GM23338 (cell line): Measurements from ENCODE around the gene CNTROB. TPM values are rescaled to one million over a fixed set of nuclear protein-coding genes. Genes with fewer than 3 reads are reported as not detected.

Experiments
- ATAC-seq: fragments of 200-7000 bp; cut with Tn5 transposase; 3 replicates; pipeline ENCODE4 v1.9.1; 2020
- DNase-seq: peaks from one replicate; pipeline ENCODE4 v3.0.0-alpha.2; 2015; ENCODE audit warnings: low spot score
- H2AFZ ChIP-seq: fragments of 200-600 bp; sonication (generic); 2 replicates; pipeline ENCODE4 v1.8.0; 2016; ENCODE audit warnings: antibody characterized with exemption, mild to moderate bottlenecking, moderate library complexity
- H3F3A ChIP-seq: fragments of 200-600 bp; sonication (generic); replicated peaks from 2 replicates; pipeline ENCODE4 v1.8.0; 2017; ENCODE audit warnings: antibody characterized with exemption, mixed run types, low read depth
- H3K27ac ChIP-seq: fragments of 200-600 bp; sonication (generic); 2 replicates; pipeline ENCODE4 v1.6.1; 2016; ENCODE audit warnings: low read depth
- H3K27me3 ChIP-seq: fragments of 200-600 bp; sonication (generic); 2 replicates; pipeline ENCODE4 v1.8.0; 2016; ENCODE audit warnings: mild to moderate bottlenecking, mixed run types, moderate library complexity; ENCODE audit not compliant: insufficient read depth
- H3K36me3 ChIP-seq: fragments of 200-600 bp; sonication (generic); 2 replicates; pipeline ENCODE4 v1.8.0; 2016; ENCODE audit warnings: mild to moderate bottlenecking; ENCODE audit not compliant: insufficient read depth
- H3K4me1 ChIP-seq: fragments of 200-600 bp; sonication (generic); 2 replicates; pipeline ENCODE4 v1.8.0; 2016; ENCODE audit warnings: mild to moderate bottlenecking, moderate library complexity; ENCODE audit not compliant: insufficient read depth
- H3K4me2 ChIP-seq: fragments of 200-600 bp; sonication (generic); 2 replicates; pipeline ENCODE4 v1.7.1; 2017; ENCODE audit warnings: mixed run types
- H3K4me3 ChIP-seq: fragments of 200-600 bp; sonication (generic); 2 replicates; pipeline ENCODE4 v1.6.1; 2016; ENCODE audit warnings: mixed run types
- H3K79me2 ChIP-seq: fragments of 200-600 bp; sonication (generic); replicated peaks from 2 replicates; pipeline ENCODE4 v1.8.0; 2017; ENCODE audit warnings: mild to moderate bottlenecking; ENCODE audit not compliant: insufficient read depth
- H3K9me2 ChIP-seq: fragments of 200-600 bp; sonication (generic); 2 replicates; pipeline ENCODE4 v1.8.0; 2017; ENCODE audit not compliant: insufficient read depth
- H4K20me1 ChIP-seq: fragments of 200-600 bp; sonication (generic); replicated peaks from 2 replicates; pipeline ENCODE4 v1.8.0; 2017; ENCODE audit warnings: mild to moderate bottlenecking; ENCODE audit not compliant: insufficient read depth
- H3K27ac Mint-ChIP-seq: 2 replicates; pipeline ENCODE4 v1.8.0; 2020; ENCODE audit warnings: inconsistent platforms, mild to moderate bottlenecking, moderate library complexity, mixed read lengths
- H3K27me3 Mint-ChIP-seq: 3 replicates; pipeline ENCODE4 v1.8.0; 2022; ENCODE audit warnings: low read depth, mild to moderate bottlenecking, moderate library complexity, mixed read lengths, inconsistent platforms; ENCODE audit not compliant: insufficient read depth, poor library complexity
- H3K36me3 Mint-ChIP-seq: 3 replicates; pipeline ENCODE4 v1.8.0; 2021; ENCODE audit warnings: low read depth, mild to moderate bottlenecking, inconsistent platforms, moderate library complexity, mixed read lengths
- H3K4me1 Mint-ChIP-seq: 3 replicates; pipeline ENCODE4 v1.8.0; 2020; ENCODE audit warnings: mild to moderate bottlenecking, inconsistent platforms, mixed read lengths
- H3K4me3 Mint-ChIP-seq: 3 replicates; pipeline ENCODE4 v1.8.0; 2021; ENCODE audit warnings: moderate library complexity, mild to moderate bottlenecking, inconsistent platforms, mixed read lengths
- H3K9me3 Mint-ChIP-seq: 3 replicates; pipeline ENCODE4 v1.8.0; 2020; ENCODE audit warnings: moderate library complexity, mild to moderate bottlenecking, inconsistent platforms, mixed read lengths
- CREB1 ChIP-seq: fragments of 250-450 bp; sonication (Bioruptor Pico); IDR thresholded peaks from 2 replicates; pipeline ENCODE4 v1.5.0; 2020; ENCODE audit warnings: low read depth, mild to moderate bottlenecking, moderate library complexity
- EZH2 ChIP-seq: fragments of 200-600 bp; sonication (generic); IDR thresholded peaks from one replicate; pipeline ENCODE4 v1.8.0; 2017; ENCODE audit warnings: antibody characterized with exemption, mild to moderate bottlenecking, low read depth; ENCODE audit not compliant: unreplicated experiment
- POLR2AphosphoS5 ChIP-seq: IDR thresholded peaks from 2 replicates; pipeline ENCODE4 v1.6.1; 2016; ENCODE audit warnings: antibody characterized with exemption, low read depth
- STAT1 ChIP-seq: IDR thresholded peaks from one replicate; pipeline ENCODE4 v1.6.1; 2016; ENCODE audit warnings: antibody characterized with exemption; ENCODE audit not compliant: unreplicated experiment
- ZNF114 ChIP-seq: fragments of 250-450 bp; sonication (Bioruptor Pico); IDR thresholded peaks from 2 replicates; pipeline ENCODE4 v1.5.0; 2020; ENCODE audit warnings: mild to moderate bottlenecking, moderate library complexity
- polyA plus RNA-seq: library from polyadenylated mRNA; unstranded; fragments of >200 nt; fragmentation: Nextera tagmentation; extraction: Ambion mirVana; gene quantifications from 2 replicates; pipeline ENCODE4 v1.2.1, GENCODE V29; 2016
- total RNA-seq: library from RNA; depleted of rRNA; stranded (reverse); fragments of >200 nt; shearing (Covaris generic); gene quantifications from 2 replicates; pipeline ENCODE4 v1.2.3, GENCODE V29; 2014
- TF ChIP-seq, protein P1 (sequence below), 2 experiments: fragments of 200-600 bp in 1 of 2; sonication (generic) in 1 of 2; conservative IDR thresholded peaks; 2 replicates each; pipeline versions ENCODE4 v1.5.1 to v1.6.1; 2016 to 2017; ENCODE audit warnings: antibody characterized with exemption in 2 of 2, low read depth in 2 of 2, mild to moderate bottlenecking in 2 of 2, moderate library complexity in 1 of 2
- TF ChIP-seq, protein P2 (sequence below): IDR thresholded peaks from 2 replicates; pipeline ENCODE4 v1.6.1; 2016; ENCODE audit warnings: antibody characterized with exemption

The CNTROB gene
- total and polyA plus RNA-seq, 2 experiments from 2014 or later = 16.3 to 18.5 TPM

DNA sequence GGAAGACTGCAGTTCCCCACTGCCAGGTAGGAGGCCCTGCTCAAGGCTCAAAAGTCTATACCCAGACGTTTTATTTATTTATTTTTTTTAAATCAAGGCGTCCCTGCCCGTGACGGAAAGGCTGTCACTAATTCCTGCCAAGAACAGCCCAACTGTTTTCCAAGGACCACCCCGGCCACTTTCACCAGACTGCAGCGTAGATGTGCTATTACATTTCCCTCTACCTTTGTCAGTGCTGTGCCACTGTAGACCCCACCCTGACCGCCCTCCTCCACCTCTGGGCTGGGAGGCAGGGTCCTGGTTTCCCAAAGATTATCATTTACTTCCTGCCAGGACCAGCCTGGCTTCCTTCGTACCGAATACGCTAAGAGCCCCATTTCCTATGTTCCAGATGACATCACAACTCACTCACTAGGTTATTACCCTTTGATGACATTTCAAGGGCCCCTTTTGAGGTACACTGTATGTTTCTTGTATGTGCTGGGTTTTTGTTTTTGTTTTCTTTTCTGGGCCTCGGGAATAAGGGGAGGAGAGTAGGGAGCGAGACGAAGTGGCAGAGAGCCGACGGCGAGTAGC lies 9.6 kb upstream of the CNTROB start:
- no peak overlapping the region for H3K27ac Mint-ChIP-seq
- Histone ChIP-seq H2AFZ (peak overlapping the region; percentile 92; the same call in 1 of the 2 replicates), H3K27ac (no peak overlapping the region)

DNA sequence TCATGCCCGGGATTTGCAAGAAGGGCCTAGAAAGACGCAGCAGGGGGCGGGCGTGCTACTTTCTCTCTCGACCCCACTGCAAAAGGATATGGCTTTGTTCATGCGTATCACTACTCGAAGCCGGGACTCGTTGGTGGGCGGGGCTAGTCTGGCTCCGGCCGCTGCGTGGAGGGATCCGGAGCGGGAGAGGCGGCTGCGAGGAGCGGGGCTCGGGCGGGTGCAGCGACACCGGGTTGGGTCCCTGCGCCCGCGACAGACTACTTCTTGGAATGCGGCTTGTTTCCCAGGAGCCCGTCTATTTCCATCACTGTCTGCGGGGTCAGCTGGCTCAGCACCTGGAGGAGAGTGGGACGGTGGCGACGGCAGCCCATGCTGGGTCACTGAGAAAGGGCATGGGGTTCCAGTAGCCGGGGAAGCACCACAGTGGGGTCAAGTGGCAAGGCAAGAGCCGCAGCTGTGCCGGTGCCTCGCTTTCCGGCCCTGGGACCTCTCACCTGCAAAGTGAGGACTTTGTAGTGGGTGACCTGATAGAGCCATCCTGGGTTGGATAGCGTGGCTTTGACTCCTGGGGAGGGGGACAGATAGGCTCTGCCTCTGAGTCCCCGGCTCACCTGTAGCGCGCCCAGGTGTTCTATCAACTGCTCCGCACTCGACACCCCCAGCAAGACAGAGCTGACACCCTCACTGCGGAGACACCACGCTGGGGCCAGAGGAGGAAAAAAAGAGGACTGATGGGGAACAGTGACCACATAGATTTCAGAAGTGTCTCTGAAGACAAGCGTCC lies 9.0 kb upstream of the CNTROB start:
- Mint-ChIP-seq H3K4me1 (peaks cover 11% of the 10 kb centered on the region), H3K27ac (no peak overlapping the region), H3K4me3 (peak overlapping the region; percentile 65), H3K9me3 (peaks cover 2% of the 10 kb centered on the region; the same call in 2 of the 3 replicates), H3K27me3 (peaks cover 64% of the 10 kb centered on the region), H3K36me3 (no peaks in the 10 kb centered on the region)
- Histone ChIP-seq H3K27me3 (peaks cover 92% of the 10 kb centered on the region), H3K27ac (no peak overlapping the region), H3K4me3 (peak overlapping the region; percentile 53), H3K4me2 (peak overlapping the region; percentile 90), H3K36me3 (no peaks in the 10 kb centered on the region), H3F3A (no peaks in the 10 kb centered on the region; the same call in 1 of the 2 replicates), H3K79me2 (no peaks in the 10 kb centered on the region), H2AFZ (peak overlapping the region; percentile 92; the same call in 1 of the 2 replicates), H4K20me1 (no peaks in the 10 kb centered on the region; the same call in 1 of the 2 replicates), H3K9me2 (no peaks in the 10 kb centered on the region), H3K4me1 (peaks cover 6% of the 10 kb centered on the region)
- ATAC-seq (peak; percentile 89), DNase-seq (peak; percentile 94)
- TF ChIP-seq EZH2 = peak; percentile 6
- TF ChIP-seq STAT1 = no peak
- no peak for TF ChIP-seq ZNF114 (CRISPR knock-in tag)
- TF ChIP-seq CREB1 (CRISPR knock-in tag) = peak; percentile 60
- TF ChIP-seq, protein P1, sequence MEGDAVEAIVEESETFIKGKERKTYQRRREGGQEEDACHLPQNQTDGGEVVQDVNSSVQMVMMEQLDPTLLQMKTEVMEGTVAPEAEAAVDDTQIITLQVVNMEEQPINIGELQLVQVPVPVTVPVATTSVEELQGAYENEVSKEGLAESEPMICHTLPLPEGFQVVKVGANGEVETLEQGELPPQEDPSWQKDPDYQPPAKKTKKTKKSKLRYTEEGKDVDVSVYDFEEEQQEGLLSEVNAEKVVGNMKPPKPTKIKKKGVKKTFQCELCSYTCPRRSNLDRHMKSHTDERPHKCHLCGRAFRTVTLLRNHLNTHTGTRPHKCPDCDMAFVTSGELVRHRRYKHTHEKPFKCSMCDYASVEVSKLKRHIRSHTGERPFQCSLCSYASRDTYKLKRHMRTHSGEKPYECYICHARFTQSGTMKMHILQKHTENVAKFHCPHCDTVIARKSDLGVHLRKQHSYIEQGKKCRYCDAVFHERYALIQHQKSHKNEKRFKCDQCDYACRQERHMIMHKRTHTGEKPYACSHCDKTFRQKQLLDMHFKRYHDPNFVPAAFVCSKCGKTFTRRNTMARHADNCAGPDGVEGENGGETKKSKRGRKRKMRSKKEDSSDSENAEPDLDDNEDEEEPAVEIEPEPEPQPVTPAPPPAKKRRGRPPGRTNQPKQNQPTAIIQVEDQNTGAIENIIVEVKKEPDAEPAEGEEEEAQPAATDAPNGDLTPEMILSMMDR (conservative IDR thresholded peaks at IDR 0.05; ENCODE audit: low read depth in 2 of 2) = 0 out of 4 replicates have a peak, but pooled peaks of 1 of the 2 experiments have one; percentile 10
- no peak; the same call in none of the 2 replicates for TF ChIP-seq POLR2AphosphoS5

More for the DNA sequence above, 9.6 kb upstream of the CNTROB start:
- peaks cover 11% of the 10 kb centered on the region for H3K4me1 Mint-ChIP-seq
- ATAC-seq = peak; percentile 8
- H3K4me3 ChIP-seq = peak overlapping the region; percentile 53
- H3K27me3 Mint-ChIP-seq = peaks cover 62% of the 10 kb centered on the region
- no peaks in the 10 kb centered on the region for H3K9me2 ChIP-seq
- H3F3A ChIP-seq = no peaks in the 10 kb centered on the region; the same call in 1 of the 2 replicates
- H3K4me1 ChIP-seq = peaks cover 6% of the 10 kb centered on the region
- no peaks in the 10 kb centered on the region for H4K20me1 ChIP-seq
- peaks cover 92% of the 10 kb centered on the region for H3K27me3 ChIP-seq
- TF ChIP-seq, protein P2, sequence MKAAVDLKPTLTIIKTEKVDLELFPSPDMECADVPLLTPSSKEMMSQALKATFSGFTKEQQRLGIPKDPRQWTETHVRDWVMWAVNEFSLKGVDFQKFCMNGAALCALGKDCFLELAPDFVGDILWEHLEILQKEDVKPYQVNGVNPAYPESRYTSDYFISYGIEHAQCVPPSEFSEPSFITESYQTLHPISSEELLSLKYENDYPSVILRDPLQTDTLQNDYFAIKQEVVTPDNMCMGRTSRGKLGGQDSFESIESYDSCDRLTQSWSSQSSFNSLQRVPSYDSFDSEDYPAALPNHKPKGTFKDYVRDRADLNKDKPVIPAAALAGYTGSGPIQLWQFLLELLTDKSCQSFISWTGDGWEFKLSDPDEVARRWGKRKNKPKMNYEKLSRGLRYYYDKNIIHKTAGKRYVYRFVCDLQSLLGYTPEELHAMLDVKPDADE = no peak
- TF ChIP-seq EZH2 = peak; percentile 55
- no peaks in the 10 kb centered on the region for H3K36me3 ChIP-seq
- DNase-seq = no peak
- H3K79me2 ChIP-seq = no peaks in the 10 kb centered on the region
- H3K9me3 Mint-ChIP-seq = peaks cover 2% of the 10 kb centered on the region; the same call in 2 of the 3 replicates
- H3K4me2 ChIP-seq = peak overlapping the region; percentile 90
- no peaks in the 10 kb centered on the region for H3K36me3 Mint-ChIP-seq
- peak overlapping the region; percentile 65 for H3K4me3 Mint-ChIP-seq
